ENCODE measurements around the gene NCAM1. TPM values are rescaled to one million over a fixed set of nuclear protein-coding genes. Genes with fewer than 3 reads are reported as not detected.

NCAM1 gene
- total and polyA plus RNA-seq, 9 of the 15 experiments (the other 6 are each of a cell fraction or from before 2014, with no cell fraction given): 0.09 to 0.23 TPM; not detected in 7

DNA sequence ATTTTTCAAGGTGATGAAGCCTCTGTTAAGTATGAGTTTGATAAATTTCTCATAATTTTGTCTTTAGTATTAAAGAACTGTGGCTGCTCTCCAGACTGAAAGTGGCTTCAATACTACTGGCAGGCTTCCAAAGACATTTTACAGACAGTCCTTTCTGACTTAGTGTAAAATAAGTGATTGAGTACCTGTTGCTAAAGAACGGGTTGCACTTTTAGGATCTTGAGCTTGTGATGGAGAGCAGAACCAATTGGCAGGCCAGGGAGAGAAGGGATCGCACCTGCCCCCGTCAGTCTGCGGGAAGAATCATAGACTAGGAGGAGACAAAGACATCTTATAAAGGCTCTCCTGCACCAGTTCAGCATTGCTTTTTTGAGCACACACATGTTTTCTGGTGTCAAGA is 4.4 kb downstream of the NCAM1 start:
- BruUV-seq (replicated peaks): no TSS peak
- Histone ChIP-seq H3K4me3 (no peak overlapping the region), H4K20me1 (replicated peaks; ENCODE audit: control insufficient read depth, insufficient read depth, low read length) (no peaks in the 10 kb centered on the region), H2AFZ (ENCODE audit: low read depth, low read length) (no peak overlapping the region), H3K9me1 (ENCODE audit: control insufficient read depth, insufficient read depth, low read length) (no peaks in the 10 kb centered on the region), H3K79me2 (ENCODE audit: control insufficient read depth, insufficient read depth, low read length) (no peaks in the 10 kb centered on the region), H3K9me3 (replicated peaks; ENCODE audit: control insufficient read depth, insufficient read depth, low read depth, low read length) (no peaks in the 10 kb centered on the region), H3K4me2 (ENCODE audit: insufficient read depth, low read length) (no peak overlapping the region), H3K4me1 (replicated peaks in 1 of 2; ENCODE audit: control insufficient read depth in 2 of 2, insufficient read depth in 2 of 2, low read length in 2 of 2) (peaks cover 0 to 18% of the 10 kb centered on the region in 2 experiments; a peak in 2 of 5 replicates), H3K9ac (ENCODE audit: insufficient read depth in 1 of 2, low read depth in 2 of 2, low read length in 2 of 2) (no peak overlapping the region), H3K36me3 (ENCODE audit: control insufficient read depth, insufficient read depth, low read length) (no peaks in the 10 kb centered on the region), H3K27me3 (ENCODE audit: control insufficient read depth in 2 of 2, insufficient read depth in 2 of 2, low read length in 2 of 2) (peaks cover 14 to 24% of the 10 kb centered on the region in 2 experiments), H3K27ac (ENCODE audit: extremely low read depth, low read depth, low read length) (no peak overlapping the region)
- TF ChIP-seq ZNF274 (IDR thresholded peaks at IDR 0.05; ENCODE audit: borderline replicate concordance, low read depth, low read length) (no peak), ZNF696 (CRISPR knock-in tag; conservative IDR thresholded peaks at IDR 0.05) (no peak), ZNF263 (CRISPR knock-in tag; IDR thresholded peaks at IDR 0.05; ENCODE audit: borderline replicate concordance) (no peak), RBM39 (optimal IDR thresholded peaks at IDR 0.05; ENCODE audit: low read depth, low read length) (no peak), THAP7 (CRISPR knock-in tag; IDR thresholded peaks at IDR 0.05) (no peak), RCOR1 (IDR thresholded peaks at IDR 0.05; ENCODE audit: borderline replicate concordance in 1 of 2, low read depth in 2 of 2, low read length in 2 of 2) (no peak)
- TF ChIP-seq, protein P1, sequence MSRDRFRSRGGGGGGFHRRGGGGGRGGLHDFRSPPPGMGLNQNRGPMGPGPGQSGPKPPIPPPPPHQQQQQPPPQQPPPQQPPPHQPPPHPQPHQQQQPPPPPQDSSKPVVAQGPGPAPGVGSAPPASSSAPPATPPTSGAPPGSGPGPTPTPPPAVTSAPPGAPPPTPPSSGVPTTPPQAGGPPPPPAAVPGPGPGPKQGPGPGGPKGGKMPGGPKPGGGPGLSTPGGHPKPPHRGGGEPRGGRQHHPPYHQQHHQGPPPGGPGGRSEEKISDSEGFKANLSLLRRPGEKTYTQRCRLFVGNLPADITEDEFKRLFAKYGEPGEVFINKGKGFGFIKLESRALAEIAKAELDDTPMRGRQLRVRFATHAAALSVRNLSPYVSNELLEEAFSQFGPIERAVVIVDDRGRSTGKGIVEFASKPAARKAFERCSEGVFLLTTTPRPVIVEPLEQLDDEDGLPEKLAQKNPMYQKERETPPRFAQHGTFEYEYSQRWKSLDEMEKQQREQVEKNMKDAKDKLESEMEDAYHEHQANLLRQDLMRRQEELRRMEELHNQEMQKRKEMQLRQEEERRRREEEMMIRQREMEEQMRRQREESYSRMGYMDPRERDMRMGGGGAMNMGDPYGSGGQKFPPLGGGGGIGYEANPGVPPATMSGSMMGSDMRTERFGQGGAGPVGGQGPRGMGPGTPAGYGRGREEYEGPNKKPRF (IDR thresholded peaks at IDR 0.05; ENCODE audit: low read depth, low read length): no peak
- TF ChIP-seq, protein P2, sequence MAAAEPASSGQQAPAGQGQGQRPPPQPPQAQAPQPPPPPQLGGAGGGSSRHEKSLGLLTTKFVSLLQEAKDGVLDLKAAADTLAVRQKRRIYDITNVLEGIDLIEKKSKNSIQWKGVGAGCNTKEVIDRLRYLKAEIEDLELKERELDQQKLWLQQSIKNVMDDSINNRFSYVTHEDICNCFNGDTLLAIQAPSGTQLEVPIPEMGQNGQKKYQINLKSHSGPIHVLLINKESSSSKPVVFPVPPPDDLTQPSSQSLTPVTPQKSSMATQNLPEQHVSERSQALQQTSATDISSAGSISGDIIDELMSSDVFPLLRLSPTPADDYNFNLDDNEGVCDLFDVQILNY (CRISPR knock-in tag; IDR thresholded peaks at IDR 0.05): no peak
- in situ Hi-C loops (cut with MboI) (no loop called here), intact Hi-C loops (cut with micrococcal nuclease) (no loop called here)
- POLR2A ChIA-PET: interaction anchor here (1.3 kb wide), 1 partner anchor 8 kb away, joined by 3 read pairs; no protein-coding TSS in a partner anchor
- WGBS (ENCODE audit: insufficient coverage, low coverage, missing lambda C conversion rate): 2% methylated on average over 4 of the region's 4 CpGs
- CTCF ChIA-PET (ENCODE audit: low intra/inter-chr PET ratio): no interaction called here
- FAIRE-seq (no peak), ATAC-seq (no peak), DNase-seq (ENCODE audit: extremely low read depth in 1 of 4, low spot score in 3 of 4) (no peak)

All from K562 (cell line).